Brain pericyte (primary cell): ENCODE results near the gene ITPRID2.
"Not testable (repeated sequence)": the region's sequence is repeated elsewhere in the genome, so short reads cannot be mapped to it uniquely, and the experiment has no call there.

Experiments
- DNase-seq: peaks from one replicate; pipeline ENCODE4 v3.0.0-alpha.2; 2012; ENCODE audit warnings: low read depth, low spot score

The ITPRID2 gene

GRCh38 chr2:181916726-181917718, 25.5 kb downstream of the ITPRID2 start:
- DNase-seq: no peak

- no peak for DNase-seq
Observed at GRCh38 chr2:181918188-181918587, 26.7 kb downstream of the ITPRID2 start.

GRCh38 chr2:181923121-181923520, 31.6 kb downstream of the ITPRID2 start:
- DNase-seq: no peak

GRCh38 chr2:181924336-181924735, 32.8 kb downstream of the ITPRID2 start:
- no peak for DNase-seq

- DNase-seq: no peak
Observed at GRCh38 chr2:181934694-181935093, 43.2 kb downstream of the ITPRID2 start.

- DNase-seq: no peak
Observed at GRCh38 chr2:181937473-181937872, 45.9 kb downstream of the ITPRID2 start.

- no peak for DNase-seq
Observed at GRCh38 chr2:181943411-181944124, 52.0 kb downstream of the ITPRID2 start.

GRCh38 chr2:181944164-181944913, 52.8 kb downstream of the ITPRID2 start:
- DNase-seq: peak; percentile 60

GRCh38 chr2:181944914-181945291, 53.4 kb downstream of the ITPRID2 start:
- DNase-seq: no peak

GRCh38 chr2:181946444-181947127, 55.1 kb downstream of the ITPRID2 start:
- DNase-seq: no peak

- no peak for DNase-seq
Observed at GRCh38 chr2:181947273-181947672, 55.7 kb downstream of the ITPRID2 start.

- no peak for DNase-seq
Observed at GRCh38 chr2:181948227-181948626, 56.7 kb downstream of the ITPRID2 start.

GRCh38 chr2:181949047-181949446, 57.5 kb downstream of the ITPRID2 start:
- no peak for DNase-seq

GRCh38 chr2:181952404-181953226, 61.1 kb downstream of the ITPRID2 start:
- no peak for DNase-seq

- no peak for DNase-seq
Observed at GRCh38 chr2:181953881-181954537, 62.5 kb downstream of the ITPRID2 start.

GRCh38 chr2:181954538-181954883, 63.0 kb downstream of the ITPRID2 start:
- DNase-seq: no peak

GRCh38 chr2:181955010-181955409, 63.5 kb downstream of the ITPRID2 start:
- no peak for DNase-seq

GRCh38 chr2:181955866-181956265, 64.3 kb downstream of the ITPRID2 start:
- not testable (repeated sequence) for DNase-seq

GRCh38 chr2:181957668-181958067, 66.1 kb downstream of the ITPRID2 start:
- DNase-seq: no peak

GRCh38 chr2:181958726-181959125, 67.2 kb downstream of the ITPRID2 start:
- DNase-seq: no peak
